DOHH2 (cell line): Measurements from ENCODE around the gene MBOAT7.

Experiments used
- EZH2phosphoT487 ChIP-seq: fragments of 200-600 bp; sonication (generic); IDR thresholded peaks from 2 replicates; pipeline ENCODE4 v1.6.1; 2017; ENCODE audit warnings: borderline replicate concordance, mild to moderate bottlenecking, antibody characterized with exemption, low read length, moderate library complexity, mixed read lengths
- TF ChIP-seq, protein P1 (sequence below): fragments of 200-600 bp; sonication (generic); IDR thresholded peaks from one replicate; pipeline ENCODE4 v1.5.1; 2014; ENCODE audit warnings: antibody characterized with exemption, mild to moderate bottlenecking, low read depth, low read length; ENCODE audit not compliant: poor library complexity, severe bottlenecking

DNA sequence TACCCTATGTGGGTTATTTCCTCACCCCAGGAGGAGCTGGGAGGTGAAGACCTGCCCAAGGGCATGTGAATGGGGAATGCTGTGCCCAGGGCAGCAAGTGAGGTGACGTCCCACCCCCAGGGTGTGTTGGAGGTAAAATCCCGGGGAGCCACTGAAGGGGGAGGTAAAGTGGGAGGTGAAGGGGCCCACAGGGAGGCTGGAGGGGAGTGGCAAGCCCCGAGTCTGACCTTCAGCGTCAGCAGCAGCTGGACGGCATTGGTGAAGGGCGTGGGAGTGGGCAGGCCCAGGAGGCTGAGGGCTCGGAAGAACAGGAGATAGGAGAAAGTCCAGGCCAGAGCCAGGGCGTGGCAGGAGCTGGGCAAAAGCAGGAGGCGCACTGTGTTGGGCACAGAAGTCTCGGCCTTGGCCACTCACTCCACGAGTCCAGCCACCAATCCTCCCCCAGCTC is 2.4 kb downstream of the MBOAT7 start:
- TF ChIP-seq, protein P1, sequence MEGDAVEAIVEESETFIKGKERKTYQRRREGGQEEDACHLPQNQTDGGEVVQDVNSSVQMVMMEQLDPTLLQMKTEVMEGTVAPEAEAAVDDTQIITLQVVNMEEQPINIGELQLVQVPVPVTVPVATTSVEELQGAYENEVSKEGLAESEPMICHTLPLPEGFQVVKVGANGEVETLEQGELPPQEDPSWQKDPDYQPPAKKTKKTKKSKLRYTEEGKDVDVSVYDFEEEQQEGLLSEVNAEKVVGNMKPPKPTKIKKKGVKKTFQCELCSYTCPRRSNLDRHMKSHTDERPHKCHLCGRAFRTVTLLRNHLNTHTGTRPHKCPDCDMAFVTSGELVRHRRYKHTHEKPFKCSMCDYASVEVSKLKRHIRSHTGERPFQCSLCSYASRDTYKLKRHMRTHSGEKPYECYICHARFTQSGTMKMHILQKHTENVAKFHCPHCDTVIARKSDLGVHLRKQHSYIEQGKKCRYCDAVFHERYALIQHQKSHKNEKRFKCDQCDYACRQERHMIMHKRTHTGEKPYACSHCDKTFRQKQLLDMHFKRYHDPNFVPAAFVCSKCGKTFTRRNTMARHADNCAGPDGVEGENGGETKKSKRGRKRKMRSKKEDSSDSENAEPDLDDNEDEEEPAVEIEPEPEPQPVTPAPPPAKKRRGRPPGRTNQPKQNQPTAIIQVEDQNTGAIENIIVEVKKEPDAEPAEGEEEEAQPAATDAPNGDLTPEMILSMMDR = no peak
- TF ChIP-seq EZH2phosphoT487 = no peak
